OCI-LY3 (cell line): Measurements from ENCODE around the gene RGS6.

Experiments
- CTCF ChIP-seq: fragments of 200-600, 300-600 bp; sonication (generic); IDR thresholded peaks from 2 replicates; pipeline ENCODE4 v1.5.1; 2014; ENCODE audit warnings: antibody characterized with exemption, low read length, low read depth
- EZH2phosphoT487 ChIP-seq: fragments of 200-600 bp; shearing (Covaris generic); IDR thresholded peaks from 2 replicates; pipeline ENCODE4 v1.6.1; 2018; ENCODE audit warnings: antibody characterized with exemption, mixed run types, low read depth

GRCh38 chr14:72333357-72333756 is 401.1 kb downstream of the RGS6 start:
- no peak for TF ChIP-seq EZH2phosphoT487
- no peak for TF ChIP-seq CTCF
